ENCODE measurements around the gene SPATA45. TPM values are rescaled to one million over a fixed set of nuclear protein-coding genes. Genes with fewer than 3 reads are reported as not detected.
A peak's percentile ranks its signal among the peaks of the same experiment; 100 is the strongest.

SPATA45 gene
- total and polyA plus RNA-seq, 2 of the 13 experiments (the other 11 are each of a cell fraction or from before 2014, with no cell fraction given), result 0.17 to 0.64 TPM

GRCh38 chr1:212820969-212821368 lies 26.5 kb downstream of the SPATA45 start (continued):
- TF ChIP-seq ATF3 (CRISPR knock-in tag; IDR thresholded peaks at IDR 0.05) (no peak), THRA (CRISPR knock-in tag; IDR thresholded peaks at IDR 0.05; ENCODE audit: borderline replicate concordance) (no peak), MAFF (IDR thresholded peaks at IDR 0.05; ENCODE audit: low read depth, low read length) (peak; percentile 86)

DNA sequence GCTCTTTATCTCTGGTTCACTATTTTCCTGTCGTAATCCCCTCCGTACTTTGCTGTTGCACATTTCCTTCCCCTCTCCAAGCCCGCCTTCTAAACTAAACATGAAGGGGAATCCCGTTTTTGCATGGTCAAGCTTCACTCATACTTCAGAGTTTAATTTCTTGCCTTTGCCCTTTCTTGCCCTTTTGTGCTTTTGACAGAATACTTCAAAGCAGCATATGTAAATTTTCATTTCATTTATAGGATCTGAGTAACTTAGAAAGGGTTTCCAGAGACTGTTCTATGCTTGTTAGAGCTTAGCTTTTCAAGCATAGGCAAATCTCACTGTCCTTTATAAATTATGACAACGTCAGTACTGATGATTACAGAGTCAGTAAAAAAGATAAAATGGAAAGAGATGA lies 27.7 kb downstream of the SPATA45 start:
- TF ChIP-seq HNF4A (CRISPR knock-in tag; IDR thresholded peaks at IDR 0.05) (0 out of 2 replicates have a peak, but pooled peaks have one; percentile 5), ZMYM4 (CRISPR knock-in tag; IDR thresholded peaks at IDR 0.05) (no peak), TCF7 (IDR thresholded peaks at IDR 0.05; ENCODE audit: low read depth) (0 out of 2 replicates have a peak, but pooled peaks have one; percentile 13), RELA (CRISPR knock-in tag; IDR thresholded peaks at IDR 0.05) (peak; percentile 93; the same call in 1 of the 2 replicates), EP300 (IDR thresholded peaks at IDR 0.05; ENCODE audit: low read depth in 2 of 2, low read length in 2 of 2) (peak in 1 of 2 experiments; percentile 7; a peak in 1 of 4 replicates), EP300 (CRISPR knock-in tag; IDR thresholded peaks at IDR 0.05; ENCODE audit: borderline replicate concordance) (no peak)
- WGBS (ENCODE audit: low lambda C conversion rate), result 31% methylated on average over 5 of the region's 5 CpGs
- Histone ChIP-seq H3K4me3 (replicated peaks in 1 of 3; ENCODE audit: insufficient read depth in 1 of 3, low read depth in 2 of 3, low read length in 3 of 3) (no peak overlapping the region), H3K4me2 (ENCODE audit: low read depth, low read length) (peak overlapping the region; percentile 20; the same call in 1 of the 2 replicates), H3K27me3 (ENCODE audit: control insufficient read depth in 1 of 2, insufficient read depth in 2 of 2, low read length in 2 of 2) (no peaks in the 10 kb centered on the region), H3K79me2 (ENCODE audit: insufficient read depth, low read length) (no peaks in the 10 kb centered on the region), H3K36me3 (replicated peaks in 1 of 2; ENCODE audit: control insufficient read depth in 1 of 2, insufficient read depth in 2 of 2, low read length in 2 of 2) (no peaks in the 10 kb centered on the region), H3K9me3 (ENCODE audit: low read length) (no peaks in the 10 kb centered on the region), H3K27ac (ENCODE audit: extremely low read length, insufficient read depth, low read length) (peak overlapping the region; percentile 43), H4K20me1 (ENCODE audit: insufficient read depth, low read length) (no peaks in the 10 kb centered on the region), H2AFZ (ENCODE audit: low read length) (no peak overlapping the region), H3K4me1 (ENCODE audit: insufficient read depth, low read length) (peaks cover 75% of the 10 kb centered on the region), H3K9ac (ENCODE audit: insufficient read depth, low read depth, low read length) (no peak overlapping the region)
- DNase-seq (ENCODE audit: low spot score), result no peak
- POLR2A ChIA-PET, result interaction anchor here (1.2 to 4.3 kb wide), 5 partner anchors 8 to 111 kb away, joined by 3 to 32 read pairs (median 7); partner anchors contain the start of genes FLVCR1, NSL1 and TATDN3
- no TSS peak for BruUV-seq (replicated peaks)
- intact Hi-C loops (cut with micrococcal nuclease; ENCODE audit: unreplicated experiment) (loop anchor here (10.0 kb wide), 2 partner anchors 95 to 175 kb away; no protein-coding TSS in a partner anchor), in situ Hi-C loops (cut with HindIII; ENCODE audit: extremely low pct_ligation_motif_present, low pct_unique_long_range_greater_than_20kb) (loop anchor here (5.0 to 10.0 kb wide), 2 partner anchors 38 to 175 kb away; partner anchors contain the start of gene FLVCR1)
- CTCF ChIA-PET (ENCODE audit: low intra/inter-chr PET ratio, low total read pairs), result no interaction called here
- FAIRE-seq, result no peak
- ATAC-seq, result no peak

All from HepG2 (cell line).